WTC11 (cell line): ENCODE data around the gene KCNC4. TPM values are rescaled to one million over a fixed set of nuclear protein-coding genes. Genes with fewer than 3 reads are reported as not detected.

Source experiments
- ATAC-seq: fragments of 200-7000 bp; cut with Tn5 transposase; 2 replicates; pipeline ENCODE4 v1.10.0; 2021; ENCODE audit warnings: mild to moderate bottlenecking, moderate library complexity
- CTCF ChIA-PET: fragments of 300-600 bp; sonication (Branson Sonifier 250); formaldehyde crosslinking; loops from one replicate; lab custom pipeline; 2021; ENCODE audit warnings: antibody characterized with exemption; lab: Charles Lee
- POLR2A ChIA-PET: fragments of 350-600 bp; sonication (Branson Sonifier 250); formaldehyde crosslinking; loops from one replicate; lab custom pipeline; 2021; ENCODE audit warnings: antibody characterized with exemption; lab: Charles Lee
- DNase-seq: peaks from one replicate; pipeline ENCODE4 v3.0.0; 2021; ENCODE audit warnings: low spot score
- H3K27ac Mint-ChIP-seq: 2 replicates; pipeline ENCODE4 v1.8.0; 2021; ENCODE audit warnings: mixed read lengths
- H3K27me3 Mint-ChIP-seq: 2 replicates; pipeline ENCODE4 v1.8.0; 2021; ENCODE audit warnings: low read depth, mild to moderate bottlenecking, moderate library complexity, mixed read lengths
- H3K36me3 Mint-ChIP-seq: 2 replicates; pipeline ENCODE4 v1.8.0; 2021; ENCODE audit warnings: mixed read lengths
- H3K4me1 Mint-ChIP-seq: 2 replicates; pipeline ENCODE4 v1.8.0; 2022; ENCODE audit warnings: mixed read lengths
- H3K4me3 Mint-ChIP-seq: 2 replicates; pipeline ENCODE4 v1.8.0; 2021; ENCODE audit warnings: mild to moderate bottlenecking, moderate library complexity, mixed read lengths
- H3K9me3 Mint-ChIP-seq: 2 replicates; pipeline ENCODE4 v1.8.0; 2021; ENCODE audit warnings: mixed read lengths
- AFF4 ChIP-seq: sonication (generic); formaldehyde crosslinking; IDR thresholded peaks from 2 replicates; pipeline ENCODE4 v1.8.1; 2023; ENCODE audit warnings: mild to moderate bottlenecking, missing genetic modification reagents, borderline replicate concordance
- CBFB ChIP-seq: sonication (generic); formaldehyde crosslinking; IDR thresholded peaks from 2 replicates; pipeline ENCODE4 v1.8.1; 2022; ENCODE audit warnings: mild to moderate bottlenecking, low read depth, missing genetic modification reagents
- E2F1 ChIP-seq: sonication (generic); formaldehyde crosslinking; IDR thresholded peaks from 2 replicates; pipeline ENCODE4 v1.8.0; 2022; ENCODE audit warnings: mild to moderate bottlenecking, missing genetic modification reagents
- EMX1 ChIP-seq: fragments of 250-450 bp; sonication (Bioruptor Pico); IDR thresholded peaks from 2 replicates; pipeline ENCODE4 v1.8.0; 2021; ENCODE audit warnings: mild to moderate bottlenecking
- ETV6 ChIP-seq: sonication (generic); formaldehyde crosslinking; IDR thresholded peaks from 2 replicates; pipeline ENCODE4 v1.8.1; 2022; ENCODE audit warnings: mild to moderate bottlenecking, missing genetic modification reagents
- FOXP1 ChIP-seq: sonication (generic); formaldehyde crosslinking; IDR thresholded peaks from 2 replicates; pipeline ENCODE4 v1.8.0; 2022; ENCODE audit warnings: missing genetic modification reagents, mild to moderate bottlenecking, moderate library complexity, borderline replicate concordance
- IRF2 ChIP-seq: sonication (generic); formaldehyde crosslinking; IDR thresholded peaks from 2 replicates; pipeline ENCODE4 v1.8.0; 2022; ENCODE audit warnings: low read depth, missing genetic modification reagents, borderline replicate concordance
- JAZF1 ChIP-seq: fragments of 250-450 bp; sonication (Bioruptor Pico); IDR thresholded peaks from 2 replicates; pipeline ENCODE4 v1.9.0; 2021; ENCODE audit warnings: moderate library complexity, mild to moderate bottlenecking, inconsistent platforms
- KAT7 ChIP-seq: sonication (generic); formaldehyde crosslinking; IDR thresholded peaks from 2 replicates; pipeline ENCODE4 v1.8.1; 2023; ENCODE audit warnings: missing genetic modification reagents, mild to moderate bottlenecking, borderline replicate concordance
- MYBL2 ChIP-seq: sonication (generic); formaldehyde crosslinking; IDR thresholded peaks from 2 replicates; pipeline ENCODE4 v1.8.1; 2023; ENCODE audit warnings: mild to moderate bottlenecking, moderate library complexity, missing genetic modification reagents
- NR2C2 ChIP-seq: sonication (generic); formaldehyde crosslinking; IDR thresholded peaks from 2 replicates; pipeline ENCODE4 v1.8.0; 2022; ENCODE audit warnings: mild to moderate bottlenecking, missing genetic modification reagents
- NR3C1 ChIP-seq: sonication (generic); formaldehyde crosslinking; conservative IDR thresholded peaks from 2 replicates; pipeline ENCODE4 v1.8.1; 2023; ENCODE audit warnings: low read depth, mild to moderate bottlenecking, missing genetic modification reagents
- STAT6 ChIP-seq: sonication (generic); formaldehyde crosslinking; conservative IDR thresholded peaks from 2 replicates; pipeline ENCODE4 v1.8.1; 2023; ENCODE audit warnings: mild to moderate bottlenecking, low read depth, missing genetic modification reagents, moderate library complexity
- ZMAT4 ChIP-seq: fragments of 250-450 bp; sonication (Bioruptor Pico); IDR thresholded peaks from 2 replicates; pipeline ENCODE4 v1.9.0; 2021; ENCODE audit warnings: mild to moderate bottlenecking
- ZNF219 ChIP-seq: sonication (generic); formaldehyde crosslinking; IDR thresholded peaks from 2 replicates; pipeline ENCODE4 v1.8.0; 2023; ENCODE audit warnings: missing genetic modification reagents, mild to moderate bottlenecking, borderline replicate concordance
- total RNA-seq: library from RNA; stranded (reverse); gene quantifications from 3 replicates; pipeline ENCODE4 v1.2.3, GENCODE V29; 2021

The KCNC4 gene
- total RNA-seq, 1 experiment from 2014 or later = 19.9 TPM

GRCh38 chr1:110211496-110212168 is 1.5 kb downstream of the KCNC4 start (continued):
- TF ChIP-seq AFF4 (CRISPR knock-in tag) (no peak), EMX1 (no peak), JAZF1 (CRISPR knock-in tag) (no peak), FOXP1 (CRISPR knock-in tag) (peak; percentile 21; the same call in 1 of the 2 replicates), ETV6 (CRISPR knock-in tag) (peak; percentile 86)

GRCh38 chr1:110212169-110213142 is 2.3 kb downstream of the KCNC4 start:
- Mint-ChIP-seq H3K4me1 (peaks cover 33% of the 10 kb centered on the region), H3K4me3 (peak overlapping the region; percentile 68), H3K36me3 (no peaks in the 10 kb centered on the region), H3K27me3 (peaks cover 22% of the 10 kb centered on the region), H3K9me3 (no peaks in the 10 kb centered on the region), H3K27ac (no peak overlapping the region)
- peak; percentile 30 for DNase-seq
- CTCF ChIA-PET = interaction anchor here (0.9 to 11.5 kb wide), 12 partner anchors 10 to 284 kb away, joined by 3 to 759 read pairs (median 4); partner anchors contain the start of gene RBM15
- POLR2A ChIA-PET = interaction anchor here (1.4 to 1.5 kb wide), 2 partner anchors 125 to 126 kb away, joined by 3 to 6 read pairs; no protein-coding TSS in a partner anchor
- ATAC-seq = no peak
- TF ChIP-seq MYBL2 (CRISPR knock-in tag) (0 out of 2 replicates have a peak, but pooled peaks have one; percentile 34), FOXP1 (CRISPR knock-in tag) (no peak), E2F1 (no peak)
- TF ChIP-seq, all 79 proteins: peak for 1

GRCh38 chr1:110213143-110213540 is 3.0 kb downstream of the KCNC4 start:
- DNase-seq = no peak
- CTCF ChIA-PET = interaction anchor here (1.0 to 11.5 kb wide), 7 partner anchors 10 to 247 kb away, joined by 3 to 759 read pairs (median 5); partner anchors contain the start of gene RBM15
- Mint-ChIP-seq H3K27ac (peak overlapping the region; percentile 3; the same call in 1 of the 2 replicates), H3K9me3 (no peaks in the 10 kb centered on the region), H3K4me1 (peaks cover 33% of the 10 kb centered on the region), H3K27me3 (peaks cover 22% of the 10 kb centered on the region), H3K4me3 (peak overlapping the region; percentile 68), H3K36me3 (no peaks in the 10 kb centered on the region)
- TF ChIP-seq IRF2 (CRISPR knock-in tag) (no peak), CBFB (CRISPR knock-in tag) (no peak), ZMAT4 (CRISPR knock-in tag) (no peak), KAT7 (no peak), ZNF219 (CRISPR knock-in tag) (no peak), STAT6 (CRISPR knock-in tag) (no peak), NR3C1 (CRISPR knock-in tag) (no peak), NR2C2 (CRISPR knock-in tag) (no peak)
- ATAC-seq = no peak
- POLR2A ChIA-PET = no interaction called here
